Fibroblast of skin of abdomen (primary cell): Measurements from ENCODE around the gene C11orf68. TPM values are rescaled to one million over a fixed set of nuclear protein-coding genes. Genes with fewer than 3 reads are reported as not detected.
"Not testable (repeated sequence)": the region's sequence is repeated elsewhere in the genome, so short reads cannot be mapped to it uniquely, and the experiment has no call there.

Experiments
- DNase-seq: peaks from one replicate; pipeline ENCODE4 v3.0.0-alpha.2; 2013
- polyA plus RNA-seq, 2 experiments: library from polyadenylated mRNA; unstranded; fragments of 120-200 nt; gene quantifications; one replicate each; pipeline ENCODE4 v1.2.1, GENCODE V29; 2013; ENCODE audit not compliant: insufficient read length in 2 of 2

Gene C11orf68
- polyA plus RNA-seq (2013, experiment 1 of 2; ENCODE audit: insufficient read length): 53.7 TPM
- polyA plus RNA-seq (2013, experiment 2 of 2; ENCODE audit: insufficient read length): 58.4 TPM

DNA sequence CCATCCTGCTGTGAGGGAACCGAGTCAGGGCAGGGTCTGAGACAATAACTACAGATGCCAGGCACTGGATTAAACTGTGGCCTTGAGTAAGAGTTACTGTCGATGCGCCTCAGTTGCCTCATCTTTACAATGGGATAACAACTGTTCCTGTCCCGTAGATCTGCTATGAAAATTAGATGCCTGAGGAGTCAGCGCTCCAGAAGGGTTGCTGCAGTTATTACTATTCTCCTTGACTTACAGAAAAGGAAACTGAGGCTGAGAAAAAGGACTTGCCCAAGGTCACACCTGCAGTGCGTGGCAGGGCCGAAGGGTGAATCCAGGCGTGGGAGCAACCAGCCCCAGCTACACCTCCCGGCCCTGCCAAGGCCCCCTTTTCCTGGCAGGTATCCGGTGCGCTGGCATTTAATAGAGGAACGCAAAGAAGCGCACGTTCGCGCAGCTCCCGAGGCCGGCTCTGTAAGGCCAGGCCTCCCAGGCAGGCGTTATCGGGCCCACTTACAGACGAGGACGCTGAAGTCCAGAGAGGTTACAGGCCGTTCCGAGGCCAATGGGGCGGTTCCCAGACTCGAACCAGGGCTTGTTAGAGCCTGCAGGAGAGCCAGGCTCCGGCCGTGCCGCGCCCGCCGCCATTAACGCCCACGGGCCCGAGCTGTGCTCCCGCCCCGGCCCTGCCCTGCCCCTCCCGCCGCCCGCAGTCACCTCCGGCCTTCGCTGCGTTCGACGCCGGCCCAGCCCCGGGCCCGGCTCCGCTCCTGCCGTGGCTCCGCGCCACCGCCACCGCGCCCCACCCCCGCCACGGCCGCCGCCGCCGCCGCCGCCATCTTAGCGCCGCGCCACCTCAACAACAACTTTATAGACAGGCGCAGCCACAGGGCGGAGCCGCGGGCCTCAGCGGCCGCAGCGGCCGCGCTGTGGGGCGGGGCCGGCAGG is at the start of gene C11orf68:
C11orf68 (minus strand) TSS at position 852 of the 930 bp plus-strand sequence; CDS start at position 821, 31 bp downstream.
- no peak for DNase-seq

DNA sequence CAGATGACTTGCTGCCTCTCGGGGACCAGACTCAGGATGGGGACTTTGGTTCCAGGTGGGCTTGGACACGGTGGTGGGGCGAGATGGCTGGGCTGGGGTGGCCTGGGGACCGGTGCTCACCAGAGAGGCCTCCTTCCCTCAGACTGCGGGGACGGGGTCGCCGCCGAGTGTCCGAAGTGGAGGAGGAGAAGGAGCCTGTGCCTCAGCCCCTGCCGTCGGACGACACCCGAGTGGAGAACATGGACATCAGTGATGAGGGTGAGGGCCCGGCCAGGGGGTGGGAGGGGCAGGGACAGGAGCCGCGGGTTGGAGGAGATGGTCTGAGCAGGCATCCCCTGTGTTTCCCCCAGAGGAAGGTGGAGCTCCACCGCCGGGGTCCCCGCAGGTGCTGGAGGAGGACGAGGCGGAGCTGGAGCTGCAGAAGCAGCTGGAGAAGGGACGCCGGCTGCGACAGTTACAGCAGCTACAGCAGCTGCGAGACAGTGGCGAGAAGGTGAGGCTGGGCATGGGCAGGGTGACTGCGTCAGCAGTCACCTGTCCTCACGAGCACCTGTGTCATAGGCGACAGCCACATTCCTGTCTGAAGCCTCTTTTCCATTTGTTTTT is 48.6 kb upstream of the C11orf68 start:
- DNase-seq: no peak

DNA sequence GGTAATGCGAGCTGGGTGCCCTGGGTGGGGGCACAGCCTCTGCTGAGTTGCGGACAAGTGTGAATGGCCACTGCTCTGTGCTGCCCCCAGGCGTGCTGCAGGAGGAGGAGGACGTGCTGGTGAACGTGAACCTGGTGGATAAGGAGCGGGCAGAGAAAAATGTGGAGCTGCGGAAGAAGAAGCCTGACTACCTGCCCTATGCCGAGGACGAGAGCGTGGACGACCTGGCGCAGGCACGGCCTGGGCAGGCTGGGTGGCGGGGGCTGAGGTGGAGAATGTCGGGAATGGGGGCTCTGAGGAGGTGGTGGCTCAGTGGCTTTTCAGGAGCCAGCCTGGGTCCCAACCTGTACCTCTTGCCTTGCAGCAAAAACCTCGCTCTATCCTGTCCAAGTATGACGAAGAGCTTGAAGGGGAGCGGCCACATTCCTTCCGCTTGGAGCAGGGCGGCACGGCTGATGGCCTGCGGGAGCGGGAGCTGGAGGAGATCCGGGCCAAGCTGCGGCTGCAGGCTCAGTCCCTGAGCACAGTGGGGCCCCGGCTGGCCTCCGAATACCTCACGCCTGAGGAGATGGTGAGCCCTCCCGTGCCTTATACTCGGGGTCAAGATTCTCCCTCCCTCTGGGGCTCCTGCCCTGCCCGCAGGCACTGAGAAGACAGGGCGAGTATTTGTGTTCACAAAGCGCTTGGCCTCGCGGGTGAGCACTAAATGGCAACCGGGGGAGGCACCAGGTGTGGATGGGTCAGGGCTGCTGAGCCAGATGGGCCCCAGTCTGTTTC is 47.3 kb upstream of the C11orf68 start:
- no peak for DNase-seq

DNA sequence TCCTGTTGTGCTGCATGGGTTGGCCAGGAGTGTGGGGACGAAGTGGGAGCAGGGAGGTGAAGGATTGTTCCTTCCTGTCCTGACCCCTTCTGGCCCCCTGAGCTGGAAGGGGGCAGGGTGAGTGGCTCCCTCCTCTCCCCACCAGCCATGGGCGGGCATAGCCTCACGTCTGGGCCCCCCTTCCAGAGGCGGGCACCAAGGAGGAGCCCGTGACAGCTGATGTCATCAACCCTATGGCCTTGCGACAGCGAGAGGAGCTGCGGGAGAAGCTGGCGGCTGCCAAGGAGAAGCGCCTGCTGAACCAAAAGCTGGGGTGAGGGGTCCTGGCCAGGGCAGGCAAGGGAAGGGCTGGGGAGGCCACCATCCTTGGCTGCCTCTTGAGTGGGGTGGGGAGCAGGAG is 46.0 kb upstream of the C11orf68 start:
- DNase-seq: no peak

DNA sequence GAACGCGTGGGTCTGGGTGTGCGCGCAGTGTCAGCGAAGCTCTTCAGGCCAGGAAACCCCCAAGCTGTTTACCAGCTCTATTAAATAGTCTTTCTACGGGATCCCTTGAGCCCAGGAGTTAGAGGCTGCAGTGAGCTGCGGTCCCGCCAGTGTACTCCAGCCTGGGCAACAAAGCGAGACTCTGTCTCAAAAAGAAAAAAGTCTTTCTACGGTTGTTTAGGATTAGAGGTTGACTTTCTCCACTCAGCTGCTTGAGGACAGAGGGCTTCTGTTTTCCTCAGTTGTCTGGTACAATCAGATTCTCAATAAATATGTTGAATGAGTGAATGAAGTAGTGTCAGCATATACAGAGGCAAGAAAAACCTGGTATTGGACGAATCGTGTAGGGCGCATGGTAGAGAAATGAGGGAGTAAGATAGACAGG is 43.3 kb upstream of the C11orf68 start:
- DNase-seq: no peak

DNA sequence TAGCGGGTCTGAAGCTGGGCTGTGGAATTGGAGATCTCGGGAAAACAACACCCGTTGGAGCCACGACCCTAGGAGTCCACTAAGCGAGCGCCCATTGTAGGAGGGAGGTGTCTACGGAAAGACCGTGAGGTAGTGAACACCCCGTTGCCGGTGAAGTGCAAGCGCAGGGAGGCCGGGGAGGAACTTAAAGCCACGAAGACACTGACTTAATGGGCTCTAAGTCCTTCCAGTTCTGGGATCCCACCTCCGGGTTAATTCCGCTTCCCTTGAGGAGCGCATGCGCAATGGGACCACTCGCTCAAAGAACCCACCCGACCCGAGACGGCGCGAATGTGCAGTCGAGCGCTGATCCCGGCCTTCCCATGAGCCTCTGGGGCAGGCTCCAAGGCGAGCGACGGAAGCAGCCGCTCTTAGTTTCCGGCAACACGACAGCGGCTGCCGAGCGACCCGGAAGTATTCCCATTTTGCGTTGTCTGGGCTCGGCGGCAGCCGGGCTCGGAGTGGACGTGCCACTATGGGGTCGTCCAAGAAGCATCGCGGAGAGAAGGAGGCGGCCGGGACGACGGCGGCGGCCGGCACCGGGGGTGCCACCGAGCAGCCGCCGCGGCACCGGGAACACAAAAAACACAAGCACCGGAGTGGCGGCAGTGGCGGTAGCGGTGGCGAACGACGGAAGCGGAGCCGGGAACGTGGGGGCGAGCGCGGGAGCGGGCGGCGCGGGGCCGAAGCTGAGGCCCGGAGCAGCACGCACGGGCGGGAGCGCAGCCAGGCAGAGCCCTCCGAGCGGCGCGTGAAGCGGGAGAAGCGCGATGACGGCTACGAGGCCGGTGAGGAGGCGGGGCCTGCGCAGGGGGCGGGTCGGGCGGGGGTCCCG is 42.6 kb upstream of the C11orf68 start, which contains the start of gene SART1:
SART1 (plus strand) TSS at position 468 of the 874 bp plus-strand sequence; CDS start at position 515, 47 bp downstream.
- peak; percentile 99 for DNase-seq

DNA sequence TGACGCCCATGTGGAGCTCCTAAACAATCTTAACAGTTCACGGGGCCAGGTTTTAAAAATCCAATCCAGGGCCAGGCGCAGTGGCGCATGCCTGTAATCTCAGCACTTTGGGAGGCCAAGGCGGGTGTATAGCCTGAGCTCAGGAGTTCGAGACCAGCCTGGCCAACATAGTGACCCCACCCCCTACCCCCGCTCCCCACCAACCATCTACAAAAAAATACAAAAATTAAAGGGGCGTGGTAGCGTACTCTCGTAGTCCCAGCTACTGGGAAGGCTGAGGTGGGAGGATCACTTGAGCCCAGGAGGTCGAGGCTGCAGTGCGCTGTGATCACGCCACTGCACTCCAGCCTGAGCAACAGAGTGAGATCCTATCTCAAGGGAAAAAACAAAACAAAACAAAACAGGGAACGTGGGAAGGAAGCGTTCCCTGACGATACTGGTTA is 42.0 kb upstream of the C11orf68 start:
- no peak for DNase-seq

DNA sequence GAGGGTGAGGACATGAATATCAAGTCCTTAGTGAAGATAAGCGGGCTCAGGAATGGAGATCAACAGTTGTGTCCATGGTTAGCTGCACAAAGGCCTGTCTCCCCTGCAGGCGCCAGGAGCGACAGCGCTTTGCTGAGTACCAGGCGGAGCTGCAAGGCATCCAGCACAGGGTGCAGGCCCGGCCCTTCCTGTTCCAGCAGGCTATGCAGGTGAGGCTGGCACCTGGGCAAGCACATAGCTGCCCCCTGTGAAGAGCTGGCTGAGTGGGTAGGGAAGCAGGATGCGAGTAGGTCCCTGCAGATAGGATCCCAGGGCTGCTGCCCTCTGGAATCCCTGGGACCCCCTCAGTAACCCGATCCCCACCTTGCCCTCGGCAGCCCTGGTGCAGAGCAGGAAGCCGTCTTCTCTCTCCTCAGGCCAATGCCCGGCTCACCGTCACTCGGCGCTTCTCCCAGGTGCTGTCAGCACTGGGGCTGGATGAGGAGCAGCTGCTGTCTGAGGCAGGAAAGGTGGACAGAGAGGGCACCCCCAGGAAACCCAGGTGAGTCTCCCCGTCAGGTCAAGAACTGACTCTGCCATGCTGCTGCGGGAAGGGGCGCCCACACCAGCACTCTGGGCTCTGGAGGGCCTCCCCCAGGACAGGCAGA is 40.0 kb upstream of the C11orf68 start:
- no peak for DNase-seq

DNA sequence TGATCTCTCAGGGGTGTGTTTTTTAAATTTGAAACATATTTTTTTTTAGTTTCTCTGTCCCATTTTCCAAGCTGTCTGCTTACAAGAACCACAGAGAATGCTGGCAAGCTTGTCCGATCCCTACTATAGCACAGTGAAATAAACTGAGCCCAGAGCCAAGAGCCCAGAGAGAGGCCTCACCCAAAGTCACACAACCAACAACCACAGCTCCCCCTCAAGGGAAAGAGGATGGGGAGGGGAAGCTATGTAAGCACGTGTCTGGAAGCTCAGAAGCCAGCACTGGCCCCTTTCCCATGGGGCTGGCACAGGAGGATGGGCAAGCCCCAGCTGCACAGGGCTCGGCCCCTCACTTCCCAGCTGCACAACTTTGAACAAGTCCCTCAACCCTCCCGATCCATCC is 39.4 kb upstream of the C11orf68 start:
- DNase-seq: no peak

DNA sequence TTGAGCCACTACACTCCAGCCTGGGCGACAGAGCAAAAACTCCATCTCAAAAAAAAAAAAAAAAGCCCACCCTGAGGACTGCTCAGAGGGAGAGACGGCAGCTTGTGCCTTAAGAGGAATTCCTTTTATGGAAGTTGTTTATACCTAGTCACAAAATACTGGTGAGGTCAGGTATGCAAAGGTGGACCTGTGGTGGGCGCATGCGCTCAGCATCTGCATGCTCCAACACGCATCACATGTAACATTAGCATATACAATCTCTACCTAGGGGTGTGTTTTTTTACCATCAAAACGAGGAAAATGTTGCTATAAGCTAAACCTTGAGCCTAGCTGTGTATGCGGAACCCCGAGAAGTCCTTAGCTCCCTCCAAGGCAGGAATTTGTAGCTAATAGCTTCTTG is 35.9 kb upstream of the C11orf68 start:
- no peak for DNase-seq

DNA sequence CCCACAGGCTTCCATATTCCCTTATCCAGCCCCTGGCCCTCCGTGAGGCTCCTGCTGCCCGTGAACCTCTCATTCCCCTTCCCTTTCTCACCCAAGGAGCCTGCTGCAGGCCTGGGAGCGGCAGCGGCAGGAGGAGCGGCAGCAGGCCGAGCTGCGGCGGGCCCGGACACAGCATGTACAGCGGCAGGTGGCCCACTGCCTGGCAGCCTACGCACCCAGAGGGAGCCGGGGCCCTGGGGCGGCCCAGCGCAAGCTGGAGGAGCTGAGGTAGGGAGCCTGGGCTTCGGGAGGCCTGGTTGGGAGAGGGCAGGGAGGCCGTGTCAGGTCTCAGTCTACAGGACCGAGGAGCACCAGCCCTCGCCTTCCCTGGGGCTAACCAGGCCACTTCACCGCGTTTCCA is 34.6 kb upstream of the C11orf68 start:
- DNase-seq: no peak

DNA sequence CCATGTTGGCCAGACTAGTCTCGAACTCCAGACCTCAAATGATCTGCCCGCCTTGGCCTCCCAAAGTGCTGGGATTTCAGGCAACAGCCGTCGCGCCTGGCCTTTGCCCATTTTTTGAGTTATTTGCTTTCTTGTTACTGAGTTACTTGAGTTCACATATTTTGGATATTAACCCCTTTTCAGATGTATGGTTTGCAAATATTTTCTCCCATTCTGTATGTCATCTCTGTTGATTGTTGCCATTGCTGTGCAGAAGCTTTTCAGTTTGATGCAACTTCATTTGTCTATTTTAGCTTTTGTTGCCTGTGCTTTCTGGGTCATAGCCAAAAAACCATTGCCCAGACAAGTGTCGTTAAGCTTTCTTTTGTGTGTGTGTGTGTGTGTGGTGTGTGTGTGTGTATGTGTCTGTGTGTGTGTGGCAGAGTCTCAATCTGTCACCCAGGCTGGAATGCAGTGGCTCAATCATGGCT is 33.2 kb upstream of the C11orf68 start:
- no peak for DNase-seq

DNA sequence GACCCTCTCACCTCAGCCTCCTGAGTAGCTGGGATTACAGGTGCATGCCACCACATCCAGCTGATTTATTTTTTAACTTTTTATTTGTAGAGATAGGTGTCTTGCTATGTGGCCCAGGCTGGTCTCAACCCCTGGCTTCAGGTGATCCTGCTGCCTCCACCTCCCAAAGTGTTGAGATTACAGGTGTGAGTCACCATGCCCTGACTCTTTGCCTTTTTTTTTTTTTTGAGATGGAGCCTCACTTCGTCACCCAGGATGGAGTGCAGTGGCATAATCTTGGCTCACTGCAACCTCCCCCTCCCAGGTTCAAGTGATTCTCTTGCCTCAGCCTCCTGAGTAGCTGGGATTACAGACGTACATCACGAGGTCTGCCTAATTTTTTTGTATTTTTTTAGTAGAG is 32.8 kb upstream of the C11orf68 start:
- DNase-seq: not testable (repeated sequence)

DNA sequence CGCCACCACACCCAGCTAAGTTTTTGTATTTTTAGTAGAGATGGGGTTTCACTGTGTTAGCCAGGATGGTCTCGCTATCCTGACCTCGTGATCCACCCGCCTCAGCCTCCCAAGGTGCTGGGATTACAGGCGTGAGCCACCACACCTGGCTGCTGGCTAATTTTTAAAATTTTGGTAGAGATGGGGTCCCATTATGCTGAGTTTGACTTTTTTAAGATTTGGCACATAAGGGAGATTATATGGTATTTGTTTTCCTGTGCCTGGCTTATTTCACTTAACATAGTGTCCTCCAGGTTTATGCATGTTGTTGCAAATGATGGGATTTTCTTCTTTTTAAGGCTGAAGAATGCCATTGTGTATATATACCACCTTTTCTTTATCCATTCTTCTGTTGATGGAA is 31.8 kb upstream of the C11orf68 start:
- not testable (repeated sequence) for DNase-seq

DNA sequence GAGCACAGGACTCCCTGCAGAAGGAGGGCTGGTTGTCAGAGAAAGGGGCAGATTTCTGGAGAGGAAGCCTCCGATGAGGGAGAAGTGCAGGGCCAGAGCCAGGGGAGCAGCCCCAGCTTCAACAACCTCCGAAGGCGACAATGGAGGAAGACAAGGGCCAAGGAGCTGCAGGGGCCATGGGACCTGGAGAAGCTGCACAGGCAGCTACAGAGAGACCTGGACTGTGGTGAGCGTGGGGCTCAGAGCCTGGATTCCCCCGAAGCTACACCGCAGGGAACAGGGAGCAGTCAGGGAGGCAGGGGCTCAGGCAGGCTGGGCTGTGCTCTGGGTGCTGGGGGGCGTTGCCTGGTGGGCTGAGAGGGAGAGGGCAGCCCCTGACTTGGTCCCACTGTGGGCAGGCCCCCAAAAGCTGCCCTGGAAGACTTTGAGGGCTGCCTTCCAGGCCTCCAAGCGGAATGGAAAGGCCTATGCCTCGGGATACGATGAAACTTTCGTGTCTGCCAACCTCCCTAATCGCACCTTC is 28.8 kb upstream of the C11orf68 start:
- DNase-seq: no peak

DNA sequence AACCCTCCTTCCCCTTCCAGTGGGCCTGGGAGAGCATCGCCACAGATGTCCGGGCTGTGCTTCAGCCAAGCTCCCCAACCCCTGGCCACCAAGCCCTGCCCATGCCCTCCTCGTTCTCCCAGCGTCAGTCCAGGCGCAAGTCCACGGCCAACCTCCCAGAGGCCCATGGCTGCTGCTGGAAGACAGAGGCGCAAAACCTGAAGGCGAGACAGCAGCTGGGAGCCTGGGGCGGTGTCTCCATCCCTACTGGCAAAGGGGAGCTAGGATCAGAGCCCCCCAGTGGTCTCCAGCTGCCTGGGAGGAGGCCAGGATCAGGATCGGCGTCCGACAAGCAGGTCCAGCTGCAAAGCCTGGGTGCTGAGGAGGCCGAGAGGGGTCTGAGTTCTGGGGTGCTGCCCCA is 28.3 kb upstream of the C11orf68 start:
- DNase-seq: no peak

DNA sequence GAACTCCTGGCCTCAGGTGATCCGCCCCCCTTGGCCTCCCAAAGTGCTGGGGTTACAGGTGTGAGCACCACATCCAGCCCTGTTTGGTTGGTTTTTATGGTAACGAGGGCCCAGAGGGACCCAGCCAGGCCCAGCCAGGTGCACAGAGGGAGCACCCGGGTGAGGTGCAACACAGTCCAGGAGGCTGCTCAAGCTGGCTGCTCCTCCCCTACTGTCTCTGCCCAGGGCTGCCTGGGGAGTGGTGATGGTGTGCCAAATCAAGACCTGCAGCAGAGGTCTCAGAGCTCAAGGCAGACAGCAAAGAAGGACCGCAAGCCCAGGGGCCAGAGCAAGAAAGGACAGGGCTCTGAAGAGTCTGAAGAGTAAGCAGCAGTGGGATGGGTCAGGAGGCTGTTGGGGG is 27.8 kb upstream of the C11orf68 start:
- DNase-seq: no peak

DNA sequence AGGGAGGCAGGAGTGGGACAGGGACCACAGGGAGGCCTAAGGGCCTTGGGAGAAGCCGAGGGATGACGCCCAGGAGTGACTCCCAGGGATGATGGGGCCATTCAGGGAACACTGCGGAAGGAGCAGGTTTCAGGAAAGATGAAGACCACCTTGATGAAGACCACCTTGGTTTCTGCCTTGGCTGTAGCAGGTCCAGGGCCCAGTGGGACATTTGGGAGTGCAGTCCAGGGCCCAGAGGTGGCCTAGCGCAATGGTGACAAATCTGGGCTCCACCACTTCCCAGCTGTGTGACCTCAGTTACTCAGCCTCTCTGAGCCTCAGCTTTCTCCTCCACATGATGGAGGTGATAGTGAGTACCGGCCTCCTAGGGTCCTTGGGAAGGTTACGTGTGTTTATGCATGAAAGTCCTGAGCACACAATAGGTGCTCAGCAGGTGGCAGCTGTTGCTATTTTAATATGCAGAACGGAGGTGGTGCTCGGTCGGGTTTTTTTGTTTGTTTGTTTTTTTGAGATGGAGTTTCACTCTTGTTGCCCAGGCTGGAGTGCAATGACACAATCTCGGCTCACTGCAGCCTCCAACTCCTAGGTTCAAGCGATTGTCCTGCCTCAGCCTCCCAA is 27.2 kb upstream of the C11orf68 start:
- DNase-seq: no peak

DNA sequence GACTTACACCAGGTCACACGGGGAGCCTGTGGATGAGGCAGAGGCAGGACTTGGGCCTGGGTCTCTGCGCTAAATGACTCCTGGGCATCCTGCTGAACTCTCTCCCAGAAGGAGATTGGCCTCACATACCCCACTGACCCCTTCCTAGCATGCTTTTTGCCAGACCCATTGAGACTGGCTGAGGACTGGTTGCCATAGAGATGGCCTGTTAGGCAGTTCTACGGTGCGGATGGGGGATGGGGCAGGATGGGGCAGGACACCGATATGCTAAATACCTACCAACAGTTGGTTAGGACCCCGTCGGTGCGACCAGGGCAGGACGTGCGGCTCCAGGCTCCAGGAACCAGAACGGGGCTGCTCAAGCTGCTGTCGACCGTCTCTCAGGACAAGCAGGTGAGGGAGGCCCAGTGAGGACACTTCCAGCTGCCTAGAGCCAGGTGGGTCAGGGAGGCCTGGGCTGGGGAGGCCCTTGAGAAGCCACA is 26.6 kb upstream of the C11orf68 start, which contains the start of gene TSGA10IP:
TSGA10IP (plus strand) TSS at position 51 of the 482 bp plus-strand sequence; CDS start at position 247, 196 bp downstream.
- no peak for DNase-seq

DNA sequence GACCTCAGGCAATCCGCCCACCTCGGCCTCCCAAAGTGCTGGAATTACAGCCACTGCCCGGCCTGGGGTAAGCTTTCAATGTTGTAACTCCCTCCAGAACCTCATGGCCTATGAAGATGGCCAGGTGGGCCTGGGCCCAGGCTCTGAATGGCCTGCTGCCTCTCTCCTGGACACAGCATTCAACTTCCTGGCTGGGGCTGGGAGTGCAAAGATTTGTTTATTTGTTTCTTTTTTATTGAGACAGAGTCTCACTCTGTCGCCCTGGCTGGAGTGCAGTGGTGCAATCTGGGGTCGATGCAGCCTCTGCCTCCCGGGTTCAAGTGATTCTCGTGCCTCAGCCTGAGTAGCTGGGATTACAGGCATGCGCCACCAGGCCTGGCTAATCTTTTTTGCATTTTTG is 25.9 kb upstream of the C11orf68 start:
- DNase-seq: no peak
